NCI-H1930 (cell line): ENCODE measurements around the gene SESN2.

Experiments
- DNase-seq, 2 experiments: peaks; one replicate each; lab custom pipeline; 2025; lab: John Stamatoyannopoulos, UW

Gene SESN2

DNA sequence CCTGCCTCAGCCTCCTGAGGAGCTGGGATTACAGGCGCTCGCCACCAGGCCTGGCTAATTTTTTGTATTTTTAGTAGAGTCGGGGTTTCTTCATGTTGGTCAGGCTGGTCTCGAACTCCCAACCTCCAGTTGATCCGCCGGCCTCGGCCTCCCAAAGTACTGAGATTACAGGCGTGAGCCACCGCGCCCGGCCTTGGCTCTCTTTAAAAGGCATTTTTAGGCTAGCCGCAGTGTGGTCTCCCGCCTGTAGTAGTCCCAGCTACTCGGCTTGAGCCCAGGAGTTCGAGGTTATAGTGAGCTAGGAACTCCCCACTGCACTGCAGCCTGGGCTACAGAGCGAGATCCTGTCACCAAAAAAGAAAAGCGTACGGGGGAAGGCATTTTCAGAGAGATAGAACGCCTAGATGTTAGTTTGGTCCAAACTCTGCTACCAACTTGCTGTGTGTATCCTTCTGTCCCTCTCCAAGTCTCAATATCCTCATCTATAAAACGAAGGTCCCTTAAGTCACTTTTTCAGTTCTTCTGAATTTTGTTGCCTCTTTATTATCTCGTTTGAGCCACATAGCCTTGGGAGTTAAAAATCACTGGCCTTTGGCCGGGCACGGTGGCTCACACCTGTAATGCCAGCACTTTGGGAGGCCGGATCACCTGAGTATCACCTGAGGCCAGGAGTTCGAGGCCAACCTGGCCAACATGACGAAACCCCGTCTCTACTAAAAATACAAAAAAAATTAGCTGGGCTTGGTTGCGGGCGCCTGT is 70.3 kb downstream of the SESN2 start:
- no peak for DNase-seq
